Keratinocyte (primary cell): ENCODE data around the gene ZBTB4. TPM values are rescaled to one million over a fixed set of nuclear protein-coding genes. Genes with fewer than 3 reads are reported as not detected.

Experiments used
- DNase-seq: peaks from one replicate; pipeline ENCODE4 v3.0.0-alpha.2; 2011; ENCODE audit warnings: low read depth, missing footprints, low spot score
- FAIRE-seq: peaks from 2 replicates; lab custom pipeline; 2011; peaks lifted over from hg19 to GRCh38; lab: Jason Lieb, UNC
- H2AFZ ChIP-seq: 2 replicates; pipeline ENCODE4 v1.6.0; 2012; ENCODE audit warnings: low read length, control low read depth, inconsistent platforms; ENCODE audit not compliant: control insufficient read depth
- H3K27ac ChIP-seq: 2 replicates; pipeline ENCODE4 v1.5.1; 2011; ENCODE audit warnings: low read length; ENCODE audit not compliant: control insufficient read depth, insufficient read depth
- H3K27me3 ChIP-seq: 3 replicates; pipeline ENCODE4 v1.6.0; 2011; ENCODE audit warnings: low read length; ENCODE audit not compliant: control insufficient read depth, insufficient read depth; ENCODE audit errors: extremely low read depth
- H3K36me3 ChIP-seq, 2 experiments: 2 replicates in 1 of 2; 3 replicates in 1 of 2; pipeline ENCODE4 v1.5.1; 2011; ENCODE audit warnings: low read length in 2 of 2, mild to moderate bottlenecking in 1 of 2; ENCODE audit not compliant: control insufficient read depth in 2 of 2, insufficient read depth in 2 of 2; ENCODE audit errors: extremely low read depth in 1 of 2
- H3K4me1 ChIP-seq: 3 replicates; pipeline ENCODE4 v1.5.1; 2011; ENCODE audit warnings: low read length; ENCODE audit not compliant: control insufficient read depth, insufficient read depth; ENCODE audit errors: extremely low read depth
- H3K4me2 ChIP-seq: 3 replicates; pipeline ENCODE4 v1.6.0; 2011; ENCODE audit warnings: low read depth, low read length; ENCODE audit not compliant: control insufficient read depth, insufficient read depth; ENCODE audit errors: extremely low read depth
- H3K4me3 ChIP-seq, 3 experiments: fragments of 200-600 bp in 1 of 3; sonication (generic) in 1 of 3; 2 replicates in 2 of 3; 3 replicates in 1 of 3; pipeline ENCODE4 v1.5.1; 2011 to 2016; ENCODE audit warnings: low read length in 3 of 3, mild to moderate bottlenecking in 3 of 3, control low read depth in 2 of 3, inconsistent platforms in 1 of 3, low read depth in 1 of 3, mixed read lengths in 1 of 3, mixed run types in 1 of 3, moderate library complexity in 1 of 3; ENCODE audit not compliant: control insufficient read depth in 2 of 3, insufficient read depth in 2 of 3; ENCODE audit errors: extremely low read depth in 1 of 3
- H3K79me2 ChIP-seq: 2 replicates; pipeline ENCODE4 v1.6.0; 2012; ENCODE audit warnings: low read length; ENCODE audit not compliant: control insufficient read depth, insufficient read depth
- H3K9ac ChIP-seq: 3 replicates; pipeline ENCODE4 v1.6.0; 2011; ENCODE audit warnings: low read length; ENCODE audit not compliant: control insufficient read depth, insufficient read depth; ENCODE audit errors: extremely low read depth
- H3K9me1 ChIP-seq: 3 replicates; pipeline ENCODE4 v1.6.0; 2011; ENCODE audit warnings: low read length; ENCODE audit not compliant: control insufficient read depth, insufficient read depth; ENCODE audit errors: extremely low read depth
- H3K9me3 ChIP-seq: 2 replicates; pipeline ENCODE4 v1.5.1; 2012; ENCODE audit warnings: low read depth, low read length; ENCODE audit not compliant: control insufficient read depth
- H4K20me1 ChIP-seq: 3 replicates; pipeline ENCODE4 v1.6.0; 2011; ENCODE audit warnings: low read length; ENCODE audit not compliant: control insufficient read depth, insufficient read depth; ENCODE audit errors: extremely low read depth
- CTCF ChIP-seq, 3 experiments: IDR thresholded peaks in 1 of 3; conservative IDR thresholded peaks in 1 of 3; optimal IDR thresholded peaks in 1 of 3; 2 replicates in 2 of 3; 3 replicates in 1 of 3; pipeline versions ENCODE3 to v1.5.1; 2011; ENCODE audit warnings: low read length in 3 of 3, mild to moderate bottlenecking in 3 of 3, moderate library complexity in 2 of 3, control low read depth in 1 of 3, inconsistent platforms in 1 of 3; ENCODE audit not compliant: insufficient read depth in 2 of 3; ENCODE audit errors: extremely low read depth in 1 of 3
- EZH2 ChIP-seq: IDR thresholded peaks from one replicate; pipeline ENCODE4 v1.6.1; 2012; ENCODE audit warnings: inconsistent platforms, mild to moderate bottlenecking, low read length, moderate library complexity
- dilution Hi-C: fragments of 300-500 bp; cut with MboI; formaldehyde crosslinking; loops from one replicate; pipeline ENCODE4 v1.7.0; 2020; ENCODE audit warnings: low sequenced_read_pairs; ENCODE audit not compliant: extremely low pct_ligation_motif_present
- polyA plus RNA-seq, 5 experiments: library from polyadenylated mRNA; depleted of rRNA in 3 of 5; stranded (reverse) in 3 of 5; stranded (forward) in 1 of 5; unstranded in 1 of 5; fragments of >200 nt; gene quantifications; 1 replicate in 1 of 5; 2 replicates in 3 of 5; 3 replicates in 1 of 5; pipeline versions ENCODE4 v1.2.1 to v1.2.3, GENCODE V29; 2011 to 2012; ENCODE audit warnings: missing spikeins in 2 of 5, low read depth in 1 of 5, low replicate concordance in 1 of 5

Gene ZBTB4
- polyA plus RNA-seq, 1 donor (not counting 4 experiments of a cell fraction or from before 2014, with no cell fraction given) = 20.9 TPM

- no peaks in the 10 kb centered on the region for H3K4me1 ChIP-seq
- H4K20me1 ChIP-seq = no peaks in the 10 kb centered on the region
- H3K9me3 ChIP-seq = no peaks in the 10 kb centered on the region
- H3K4me3 ChIP-seq = no peak overlapping the region
- H3K27ac ChIP-seq = no peak overlapping the region
- no peak overlapping the region for H2AFZ ChIP-seq
- H3K4me2 ChIP-seq = no peak overlapping the region
- peaks cover 49 to 55% of the 10 kb centered on the region in 2 experiments for H3K36me3 ChIP-seq
- H3K9me1 ChIP-seq = no peaks in the 10 kb centered on the region
- H3K79me2 ChIP-seq = no peaks in the 10 kb centered on the region
- dilution Hi-C loops = no loop called here
- DNase-seq = no peak
- no peak for FAIRE-seq
- H3K27me3 ChIP-seq = no peaks in the 10 kb centered on the region
- H3K9ac ChIP-seq = no peak overlapping the region
- TF ChIP-seq EZH2 (no peak), CTCF (optimal IDR thresholded peaks at IDR 0.05 in 1 of 3, IDR thresholded peaks at IDR 0.05 in 1 of 3, conservative IDR thresholded peaks at IDR 0.05 in 1 of 3; ENCODE audit: extremely low read depth in 1 of 3, insufficient read depth in 2 of 3, low read length in 3 of 3) (no peak)
Measured at GRCh38 chr17:7509937-7510336, 30.5 kb upstream of the ZBTB4 start.

GRCh38 chr17:7508846-7509245, 29.4 kb upstream of the ZBTB4 start:
- no peaks in the 10 kb centered on the region for H3K79me2 ChIP-seq
- peaks cover 47 to 54% of the 10 kb centered on the region in 2 experiments for H3K36me3 ChIP-seq
- no peaks in the 10 kb centered on the region for H4K20me1 ChIP-seq
- H3K9me1 ChIP-seq = no peaks in the 10 kb centered on the region
- H3K27me3 ChIP-seq = no peaks in the 10 kb centered on the region
- H3K4me3 ChIP-seq = no peak overlapping the region
- H3K4me2 ChIP-seq = no peak overlapping the region
- dilution Hi-C loops = no loop called here
- FAIRE-seq = no peak
- H3K4me1 ChIP-seq = no peaks in the 10 kb centered on the region
- no peaks in the 10 kb centered on the region for H3K9me3 ChIP-seq
- TF ChIP-seq CTCF (optimal IDR thresholded peaks at IDR 0.05 in 1 of 3, IDR thresholded peaks at IDR 0.05 in 1 of 3, conservative IDR thresholded peaks at IDR 0.05 in 1 of 3; ENCODE audit: extremely low read depth in 1 of 3, insufficient read depth in 2 of 3, low read length in 3 of 3) (no peak), EZH2 (no peak)
- H3K9ac ChIP-seq = no peak overlapping the region
- no peak for DNase-seq
- no peak overlapping the region for H3K27ac ChIP-seq
- H2AFZ ChIP-seq = no peak overlapping the region
